HCT116 (cell line): ENCODE results near the gene ADCY2. TPM values are rescaled to one million over a fixed set of nuclear protein-coding genes. Genes with fewer than 3 reads are reported as not detected.

Experiments
- ATAC-seq: fragments of 200-7000 bp; cut with Tn5 transposase; 2 replicates; pipeline ENCODE4 v1.9.1; 2020; ENCODE audit warnings: mild to moderate bottlenecking, moderate library complexity
- BruUV-seq: library from RNA; stranded (reverse); fragments of 400-500 nt; replicated peaks from 2 replicates; lab custom pipeline; 2021; lab: Mats Ljungman, UMichigan
- CTCF ChIA-PET: fragments of 300-600 bp; sonication (Branson Sonifier 250); formaldehyde crosslinking; loops from one replicate; lab custom pipeline; 2021; ENCODE audit warnings: antibody characterized with exemption; lab: Charles Lee
- POLR2A ChIA-PET: fragments of 300-600, 350-600 bp; sonication (Branson Sonifier 250); formaldehyde crosslinking; loops from one replicate; lab custom pipeline; 2021; ENCODE audit warnings: antibody characterized with exemption; lab: Charles Lee
- RAD21 ChIA-PET, 2 experiments: fragments of 300-600 bp; sonication (Branson Sonifier 250); formaldehyde crosslinking; loops; one replicate each; lab custom pipeline; 2023; ENCODE audit warnings: low total read pairs in 2 of 2; ENCODE audit not compliant: uncharacterized antibody in 2 of 2, unreplicated experiment in 2 of 2, low non-redundant PET in 1 of 2; lab: Charles Lee
- DNase-seq: peaks from one replicate; pipeline ENCODE4 v3.0.0-alpha.2; 2010; ENCODE audit warnings: low read depth, low spot score
- H2AFZ ChIP-seq: fragments of 200-600 bp; shearing (Covaris generic), sonication (generic); 2 replicates; pipeline ENCODE4 v1.6.1; 2017; ENCODE audit warnings: low read depth, mixed run types, mixed read lengths, antibody characterized with exemption, low read length; ENCODE audit not compliant: poor library complexity, severe bottlenecking
- H3K27ac ChIP-seq: 2 replicates; pipeline ENCODE4 v1.5.1; 2012; ENCODE audit warnings: low read depth, low read length
- H3K27me3 ChIP-seq: fragments of 200-600 bp; sonication (generic); 2 replicates; pipeline ENCODE4 v1.6.1; 2016; ENCODE audit warnings: mixed run types, low read length, mixed read lengths; ENCODE audit not compliant: insufficient read depth
- H3K36me3 ChIP-seq, 2 experiments: fragments of 200-500 bp in 1 of 2; fragments of 200-600 bp in 1 of 2; sonication (Bioruptor generic) in 1 of 2; sonication (generic) in 1 of 2; 2 replicates each; pipeline versions ENCODE4 v1.5.1 to v1.6.1; 2014 to 2016; ENCODE audit warnings: low read length in 2 of 2, inconsistent platforms in 1 of 2, mixed read lengths in 1 of 2, mixed run types in 1 of 2; ENCODE audit not compliant: insufficient read depth in 2 of 2, control insufficient read depth in 1 of 2
- H3K4me1 ChIP-seq, 2 experiments: fragments of 200-600 bp in 1 of 2; sonication (generic) in 1 of 2; 2 replicates each; pipeline versions ENCODE4 v1.5.1 to v1.6.1; 2012 to 2017; ENCODE audit warnings: low read length in 2 of 2, inconsistent platforms in 1 of 2, mild to moderate bottlenecking in 1 of 2, mixed read lengths in 1 of 2, mixed run types in 1 of 2, moderate library complexity in 1 of 2; ENCODE audit not compliant: insufficient read depth in 2 of 2, control insufficient read depth in 1 of 2
- H3K4me2 ChIP-seq: fragments of 200-600 bp; sonication (generic); 2 replicates; pipeline ENCODE4 v1.6.1; 2017; ENCODE audit warnings: mixed run types, low read length, mixed read lengths
- H3K4me3 ChIP-seq, 2 experiments: fragments of 200-600 bp in 1 of 2; sonication (generic) in 1 of 2; replicated peaks in 1 of 2; 2 replicates each; pipeline ENCODE4 v1.5.1; 2011 to 2016; ENCODE audit warnings: low read length in 2 of 2, control low read depth in 1 of 2, low read depth in 1 of 2, mild to moderate bottlenecking in 1 of 2, mixed read lengths in 1 of 2, mixed run types in 1 of 2
- H3K79me2 ChIP-seq: fragments of 200-600 bp; sonication (generic); 2 replicates; pipeline ENCODE4 v1.6.1; 2017; ENCODE audit warnings: mild to moderate bottlenecking, mixed run types, low read length, moderate library complexity, mixed read lengths; ENCODE audit not compliant: insufficient read depth
- H3K9ac ChIP-seq: fragments of 200-600 bp; sonication (generic); 2 replicates; pipeline ENCODE4 v1.6.1; 2016; ENCODE audit warnings: low read length, mixed read lengths
- H3K9me2 ChIP-seq: fragments of 200-600 bp; sonication (generic), shearing (Covaris generic); 2 replicates; pipeline ENCODE4 v1.6.1; 2017; ENCODE audit warnings: mixed run types, mild to moderate bottlenecking, moderate library complexity; ENCODE audit not compliant: insufficient read depth
- H3K9me3 ChIP-seq, 2 experiments: fragments of 200-500 bp in 1 of 2; fragments of 200-600 bp in 1 of 2; sonication (Bioruptor generic) in 1 of 2; sonication (generic) in 1 of 2; 2 replicates each; pipeline ENCODE4 v1.6.1; 2014 to 2017; ENCODE audit warnings: low read length in 2 of 2, mixed read lengths in 2 of 2, inconsistent platforms in 1 of 2, low read depth in 1 of 2, mild to moderate bottlenecking in 1 of 2, mixed run types in 1 of 2, moderate library complexity in 1 of 2; ENCODE audit not compliant: control insufficient read depth in 1 of 2, insufficient read depth in 1 of 2
- H4K20me1 ChIP-seq: fragments of 200-600 bp; sonication (generic), shearing (Covaris generic); 2 replicates; pipeline ENCODE4 v1.6.1; 2017; ENCODE audit warnings: mixed run types, mild to moderate bottlenecking, moderate library complexity; ENCODE audit not compliant: insufficient read depth
- CBX3 ChIP-seq: IDR thresholded peaks from 2 replicates; pipeline ENCODE4 v1.6.1; 2012; ENCODE audit warnings: low read depth
- EGR1 ChIP-seq: IDR thresholded peaks from 2 replicates; pipeline ENCODE4 v1.6.1; 2012; ENCODE audit warnings: low read depth
- ELF1 ChIP-seq: IDR thresholded peaks from 2 replicates; pipeline ENCODE4 v1.6.1; 2012; ENCODE audit warnings: low read depth, borderline replicate concordance
- EZH2 ChIP-seq: fragments of 200-600 bp; sonication (generic); IDR thresholded peaks from 2 replicates; pipeline ENCODE4 v1.6.1; 2017; ENCODE audit warnings: antibody characterized with exemption, mixed run types
- FOSL1 ChIP-seq: IDR thresholded peaks from 2 replicates; pipeline ENCODE4 v1.6.1; 2012; ENCODE audit warnings: low read depth
- JUND ChIP-seq: IDR thresholded peaks from 2 replicates; pipeline ENCODE4 v1.6.1; 2012
- POLR2A ChIP-seq: IDR thresholded peaks from 2 replicates; pipeline ENCODE4 v1.7.0; 2011; ENCODE audit warnings: borderline replicate concordance; ENCODE audit not compliant: insufficient read depth, insufficient read length; ENCODE audit errors: extremely low read depth
- RAD21 ChIP-seq: IDR thresholded peaks from 2 replicates; pipeline ENCODE4 v1.6.1; 2012; ENCODE audit warnings: low read depth, mild to moderate bottlenecking
- SIN3A ChIP-seq: IDR thresholded peaks from 2 replicates; pipeline ENCODE4 v1.6.1; 2012; ENCODE audit warnings: low read depth
- SP1 ChIP-seq: IDR thresholded peaks from 2 replicates; pipeline ENCODE4 v1.6.1; 2012; ENCODE audit warnings: low read depth
- TCF7L2 ChIP-seq: IDR thresholded peaks from 2 replicates; pipeline ENCODE4 v1.7.0; 2011; ENCODE audit warnings: borderline replicate concordance, inconsistent platforms; ENCODE audit not compliant: insufficient read depth, insufficient read length; ENCODE audit errors: extremely low read depth
- YY1 ChIP-seq: IDR thresholded peaks from 2 replicates; pipeline ENCODE4 v1.6.1; 2011; ENCODE audit warnings: low read length, low read depth, moderate library complexity, mild to moderate bottlenecking; ENCODE audit not compliant: insufficient replicate concordance; ENCODE audit errors: extremely low read depth
- ZFX ChIP-seq: fragments of 450-650 bp; IDR thresholded peaks from 2 replicates; pipeline ENCODE4 v1.6.1; 2017
- ZNF274 ChIP-seq: fragments of 200-500 bp; sonication (Bioruptor generic); IDR thresholded peaks from 2 replicates; pipeline ENCODE4 v1.6.1; 2014; ENCODE audit warnings: mild to moderate bottlenecking, low read depth, low read length, inconsistent platforms
- intact Hi-C: fragments of 100-400 bp; cut with micrococcal nuclease; formaldehyde crosslinking; loops from 2 replicates; pipeline ENCODE4 v1.10.0; 2022
- total RNA-seq: library from RNA; stranded (reverse); gene quantifications from one replicate; pipeline ENCODE4 v1.2.1, GENCODE V29; 2021; ENCODE audit not compliant: unreplicated experiment
- TF ChIP-seq, protein P1 (sequence below), 3 experiments: fragments of 200-600 bp in 1 of 3; sonication (generic) in 1 of 3; IDR thresholded peaks in 2 of 3; conservative IDR thresholded peaks in 1 of 3; 2 replicates each; pipeline ENCODE4 v1.5.1; 2012 to 2017; ENCODE audit warnings: low read depth in 2 of 3, low read length in 2 of 3, antibody characterized with exemption in 1 of 3, borderline replicate concordance in 1 of 3, control low read depth in 1 of 3, mild to moderate bottlenecking in 1 of 3, mixed read lengths in 1 of 3, mixed run types in 1 of 3, moderate library complexity in 1 of 3; ENCODE audit not compliant: insufficient read depth in 1 of 3
- TF ChIP-seq, protein P2 (sequence below): IDR thresholded peaks from 2 replicates; pipeline ENCODE4 v1.6.1; 2011; ENCODE audit warnings: mild to moderate bottlenecking, low read length, moderate library complexity; ENCODE audit not compliant: insufficient replicate concordance; ENCODE audit errors: extremely low read depth
- TF ChIP-seq, protein P3 (sequence below): IDR thresholded peaks from 2 replicates; pipeline ENCODE4 v1.6.1; 2012

ADCY2 gene
- total RNA-seq, 1 experiment from 2014 or later: 0.15 TPM

DNA sequence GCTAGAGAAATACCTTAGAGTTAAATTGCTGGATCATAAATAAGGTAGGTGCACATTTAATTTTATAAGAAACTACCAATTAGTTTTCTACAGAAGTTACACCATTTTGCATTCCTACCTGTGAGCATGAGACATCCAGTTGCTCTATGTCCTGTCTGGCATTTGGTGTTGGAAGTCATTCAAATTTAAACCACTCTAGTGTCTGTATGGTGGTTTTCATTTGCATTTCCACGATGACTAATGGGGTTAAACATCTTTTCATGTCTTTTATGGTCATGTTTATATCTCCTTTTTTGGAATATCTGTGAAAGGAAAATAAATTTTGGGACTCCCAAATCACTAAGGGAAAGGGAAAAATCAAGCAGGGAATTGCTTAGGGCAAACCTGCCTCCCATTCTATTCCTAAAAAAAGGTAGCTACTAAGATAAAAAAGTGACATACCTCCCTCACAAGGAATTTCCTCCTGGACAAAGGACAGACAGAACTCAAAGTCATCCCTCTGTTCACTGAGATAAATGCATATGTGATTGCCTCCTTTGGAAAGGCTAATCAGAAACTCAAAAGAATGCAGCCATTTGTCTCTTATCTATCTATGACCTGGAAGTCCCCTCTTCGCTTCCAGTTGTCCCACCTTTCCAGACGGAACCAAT, 31.6 kb upstream of the ADCY2 start (continued):
- no peak for TF ChIP-seq FOSL1
- no peak for TF ChIP-seq ELF1
- TF ChIP-seq, protein P1, sequence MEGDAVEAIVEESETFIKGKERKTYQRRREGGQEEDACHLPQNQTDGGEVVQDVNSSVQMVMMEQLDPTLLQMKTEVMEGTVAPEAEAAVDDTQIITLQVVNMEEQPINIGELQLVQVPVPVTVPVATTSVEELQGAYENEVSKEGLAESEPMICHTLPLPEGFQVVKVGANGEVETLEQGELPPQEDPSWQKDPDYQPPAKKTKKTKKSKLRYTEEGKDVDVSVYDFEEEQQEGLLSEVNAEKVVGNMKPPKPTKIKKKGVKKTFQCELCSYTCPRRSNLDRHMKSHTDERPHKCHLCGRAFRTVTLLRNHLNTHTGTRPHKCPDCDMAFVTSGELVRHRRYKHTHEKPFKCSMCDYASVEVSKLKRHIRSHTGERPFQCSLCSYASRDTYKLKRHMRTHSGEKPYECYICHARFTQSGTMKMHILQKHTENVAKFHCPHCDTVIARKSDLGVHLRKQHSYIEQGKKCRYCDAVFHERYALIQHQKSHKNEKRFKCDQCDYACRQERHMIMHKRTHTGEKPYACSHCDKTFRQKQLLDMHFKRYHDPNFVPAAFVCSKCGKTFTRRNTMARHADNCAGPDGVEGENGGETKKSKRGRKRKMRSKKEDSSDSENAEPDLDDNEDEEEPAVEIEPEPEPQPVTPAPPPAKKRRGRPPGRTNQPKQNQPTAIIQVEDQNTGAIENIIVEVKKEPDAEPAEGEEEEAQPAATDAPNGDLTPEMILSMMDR (IDR thresholded peaks at IDR 0.05 in 2 of 3, conservative IDR thresholded peaks at IDR 0.05 in 1 of 3; ENCODE audit: borderline replicate concordance in 1 of 3, insufficient read depth in 1 of 3, low read depth in 2 of 3, low read length in 2 of 3): no peak
- TF ChIP-seq SP1: no peak
- no peak for TF ChIP-seq ZFX
- TF ChIP-seq YY1: no peak
- no peak for TF ChIP-seq TCF7L2

DNA sequence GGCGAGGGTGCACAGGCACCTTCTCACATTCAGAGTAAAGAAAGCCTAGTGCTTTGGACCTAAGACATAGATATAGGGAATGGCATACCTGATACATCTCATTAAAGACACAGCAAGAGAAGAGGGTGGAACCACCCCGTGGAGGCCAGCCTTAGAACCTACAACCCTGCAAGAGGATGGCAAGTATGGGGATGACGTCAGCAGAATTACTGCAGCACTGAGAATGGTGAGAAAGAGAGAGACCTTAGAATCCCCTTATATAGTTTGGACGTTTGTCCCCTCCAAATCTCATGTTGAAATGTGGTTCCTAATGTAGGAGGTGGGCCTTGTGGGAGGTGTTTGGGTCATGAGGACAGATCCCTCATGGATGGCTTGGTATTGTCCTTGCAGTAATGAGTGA, 28.2 kb upstream of the ADCY2 start:
- no peak overlapping the region for H2AFZ ChIP-seq
- H3K4me3 ChIP-seq: no peak overlapping the region
- TF ChIP-seq EGR1 (no peak), ELF1 (no peak), EZH2 (no peak), SP1 (no peak), ZNF274 (no peak), YY1 (no peak), POLR2A (no peak), TCF7L2 (no peak), RAD21 (no peak), FOSL1 (no peak), SIN3A (no peak), CBX3 (no peak), JUND (no peak)
- TF ChIP-seq, protein P2, sequence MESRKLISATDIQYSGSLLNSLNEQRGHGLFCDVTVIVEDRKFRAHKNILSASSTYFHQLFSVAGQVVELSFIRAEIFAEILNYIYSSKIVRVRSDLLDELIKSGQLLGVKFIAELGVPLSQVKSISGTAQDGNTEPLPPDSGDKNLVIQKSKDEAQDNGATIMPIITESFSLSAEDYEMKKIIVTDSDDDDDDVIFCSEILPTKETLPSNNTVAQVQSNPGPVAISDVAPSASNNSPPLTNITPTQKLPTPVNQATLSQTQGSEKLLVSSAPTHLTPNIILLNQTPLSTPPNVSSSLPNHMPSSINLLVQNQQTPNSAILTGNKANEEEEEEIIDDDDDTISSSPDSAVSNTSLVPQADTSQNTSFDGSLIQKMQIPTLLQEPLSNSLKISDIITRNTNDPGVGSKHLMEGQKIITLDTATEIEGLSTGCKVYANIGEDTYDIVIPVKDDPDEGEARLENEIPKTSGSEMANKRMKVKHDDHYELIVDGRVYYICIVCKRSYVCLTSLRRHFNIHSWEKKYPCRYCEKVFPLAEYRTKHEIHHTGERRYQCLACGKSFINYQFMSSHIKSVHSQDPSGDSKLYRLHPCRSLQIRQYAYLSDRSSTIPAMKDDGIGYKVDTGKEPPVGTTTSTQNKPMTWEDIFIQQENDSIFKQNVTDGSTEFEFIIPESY: no peak
- TF ChIP-seq, protein P3, sequence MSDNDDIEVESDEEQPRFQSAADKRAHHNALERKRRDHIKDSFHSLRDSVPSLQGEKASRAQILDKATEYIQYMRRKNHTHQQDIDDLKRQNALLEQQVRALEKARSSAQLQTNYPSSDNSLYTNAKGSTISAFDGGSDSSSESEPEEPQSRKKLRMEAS: no peak
- TF ChIP-seq, protein P1 (IDR thresholded peaks at IDR 0.05 in 2 of 3, conservative IDR thresholded peaks at IDR 0.05 in 1 of 3; ENCODE audit: borderline replicate concordance in 1 of 3, insufficient read depth in 1 of 3, low read depth in 2 of 3, low read length in 2 of 3): no peak
- no peaks in the 10 kb centered on the region for H3K36me3 ChIP-seq
- CTCF ChIA-PET: no interaction called here
- H3K4me1 ChIP-seq: no peaks in the 10 kb centered on the region
- ATAC-seq: no peak
- DNase-seq: no peak
- no TSS peak for BruUV-seq
- H3K27me3 ChIP-seq: no peaks in the 10 kb centered on the region
- RAD21 ChIA-PET: no interaction called here
- intact Hi-C loops: no loop called here
- no peaks in the 10 kb centered on the region for H4K20me1 ChIP-seq
- no peak overlapping the region for H3K4me2 ChIP-seq
- H3K9me3 ChIP-seq: peaks cover 6 to 21% of the 10 kb centered on the region in 2 experiments; a peak in 2 of 4 replicates
- no peaks in the 10 kb centered on the region for H3K9me2 ChIP-seq
- POLR2A ChIA-PET: no interaction called here
- H3K79me2 ChIP-seq: no peaks in the 10 kb centered on the region
- no peak overlapping the region for H3K9ac ChIP-seq
- no peak overlapping the region for H3K27ac ChIP-seq
